Neuronal stem cell (in vitro differentiated cells): Measurements from ENCODE around the gene PIK3CG.
A peak's percentile ranks its signal among the peaks of the same experiment; 100 is the strongest.

Source experiments
- DNase-seq: peaks from one replicate; pipeline ENCODE4 v3.0.0-alpha.2; 2013; ENCODE audit warnings: low spot score
- H2AFZ ChIP-seq: one replicate; pipeline ENCODE4 v1.6.1; 2013; ENCODE audit warnings: mild to moderate bottlenecking, low read length, inconsistent platforms
- H2AK5ac ChIP-seq: 2 replicates; pipeline ENCODE4 v1.6.1; 2013; ENCODE audit warnings: low read depth, mild to moderate bottlenecking, inconsistent platforms, low read length, moderate library complexity, mixed read lengths
- H2BK120ac ChIP-seq: 2 replicates; pipeline ENCODE4 v1.6.1; 2013; ENCODE audit warnings: low read depth, mild to moderate bottlenecking, inconsistent platforms, low read length, moderate library complexity, mixed read lengths
- H2BK12ac ChIP-seq: one replicate; pipeline ENCODE4 v1.6.1; 2013; ENCODE audit warnings: low read length, inconsistent platforms
- H2BK15ac ChIP-seq: 2 replicates; pipeline ENCODE4 v1.6.1; 2013; ENCODE audit warnings: mild to moderate bottlenecking, low read length, inconsistent platforms, mixed read lengths
- H2BK5ac ChIP-seq: one replicate; pipeline ENCODE4 v1.6.1; 2013; ENCODE audit warnings: inconsistent platforms, mild to moderate bottlenecking, low read length, moderate library complexity
- H3K14ac ChIP-seq: one replicate; pipeline ENCODE4 v1.6.1; 2013; ENCODE audit warnings: low read length, inconsistent platforms
- H3K18ac ChIP-seq: 2 replicates; pipeline ENCODE4 v1.6.1; 2013; ENCODE audit warnings: low read length, inconsistent platforms
- H3K23ac ChIP-seq: 2 replicates; pipeline ENCODE4 v1.6.1; 2013; ENCODE audit warnings: low read depth, mild to moderate bottlenecking, mixed read lengths, low read length, inconsistent platforms; ENCODE audit not compliant: poor library complexity
- H3K27ac ChIP-seq: replicated peaks from 3 replicates; pipeline ENCODE4 v1.5.1; 2013; ENCODE audit warnings: low read length, inconsistent platforms
- H3K27me3 ChIP-seq, 3 experiments: 2 replicates each; pipeline ENCODE4 v1.6.1; 2013; ENCODE audit warnings: low read length in 3 of 3, mild to moderate bottlenecking in 2 of 3, inconsistent platforms in 1 of 3, low read depth in 1 of 3, mixed read lengths in 1 of 3, moderate library complexity in 1 of 3; ENCODE audit not compliant: control insufficient read depth in 3 of 3, insufficient read depth in 3 of 3
- H3K36me3 ChIP-seq, 2 donors: replicated peaks in 1 of 2; 2 replicates each; pipeline ENCODE4 v1.6.1; 2013; ENCODE audit warnings: low read length in 2 of 2; ENCODE audit not compliant: control insufficient read depth in 2 of 2, insufficient read depth in 2 of 2
- H3K4ac ChIP-seq: 2 replicates; pipeline ENCODE4 v1.6.1; 2013; ENCODE audit warnings: inconsistent platforms, mild to moderate bottlenecking, low read length, moderate library complexity
- H3K4me1 ChIP-seq, 2 donors: 1 replicate in 1 of 2; 2 replicates in 1 of 2; pipeline ENCODE4 v1.6.1; 2013; ENCODE audit warnings: low read length in 2 of 2, low read depth in 1 of 2; ENCODE audit not compliant: control insufficient read depth in 2 of 2, insufficient read depth in 1 of 2
- H3K4me2 ChIP-seq: one replicate; pipeline ENCODE4 v1.6.1; 2013; ENCODE audit warnings: mild to moderate bottlenecking, low read length, inconsistent platforms; ENCODE audit not compliant: insufficient read depth, poor library complexity, severe bottlenecking
- H3K4me3 ChIP-seq, 2 donors: 2 replicates each; pipeline ENCODE4 v1.5.1; 2013; ENCODE audit warnings: low read length in 2 of 2, mild to moderate bottlenecking in 2 of 2, inconsistent platforms in 1 of 2, moderate library complexity in 1 of 2
- H3K79me1 ChIP-seq: one replicate; pipeline ENCODE4 v1.6.1; 2013; ENCODE audit warnings: low read depth, mild to moderate bottlenecking, inconsistent platforms, low read length, moderate library complexity
- H3K9ac ChIP-seq: one replicate; pipeline ENCODE4 v1.6.1; 2013; ENCODE audit warnings: mild to moderate bottlenecking, low read depth, low read length, inconsistent platforms; ENCODE audit not compliant: poor library complexity
- H3K9me3 ChIP-seq, 2 donors: replicated peaks in 1 of 2; 2 replicates each; pipeline versions ENCODE3 to v1.6.1; 2013; ENCODE audit warnings: low read length in 2 of 2, mild to moderate bottlenecking in 2 of 2, inconsistent platforms in 1 of 2, low read depth in 1 of 2, mixed read lengths in 1 of 2, moderate library complexity in 1 of 2; ENCODE audit not compliant: control insufficient read depth in 2 of 2, insufficient read depth in 1 of 2
- H4K8ac ChIP-seq: one replicate; pipeline ENCODE4 v1.6.1; 2013; ENCODE audit warnings: low read depth, mild to moderate bottlenecking, inconsistent platforms, low read length, moderate library complexity
- H4K91ac ChIP-seq: one replicate; pipeline ENCODE4 v1.6.1; 2013; ENCODE audit warnings: low read length, low read depth, mild to moderate bottlenecking, inconsistent platforms; ENCODE audit not compliant: poor library complexity
- WGBS, 2 donors: extraction: QIAGEN DNeasy Blood & Tissue Kit; methylation state at CpG; one replicate each; pipeline ENCODE4 v1.1.7; 2013; ENCODE audit warnings: missing lambda C conversion rate in 2 of 2, mixed read lengths in 1 of 2; ENCODE audit not compliant: insufficient read length in 2 of 2, insufficient replicate concordance in 1 of 2; ENCODE audit errors: extremely low coverage in 2 of 2; 5-methylcytosine and 5-hydroxymethylcytosine counted together

The PIK3CG gene

GRCh38 chr7:106858618-106859532 is 6.2 kb upstream of the PIK3CG start:
- H3K4me2 ChIP-seq = no peak overlapping the region
- H2BK120ac ChIP-seq = no peak overlapping the region
- no peak overlapping the region for H2AK5ac ChIP-seq
- H3K9ac ChIP-seq = no peak overlapping the region
- no peaks in the 10 kb centered on the region for H3K79me1 ChIP-seq
- no peak overlapping the region for H3K27ac ChIP-seq
- H3K36me3 ChIP-seq = no peaks in the 10 kb centered on the region
- no peak overlapping the region for H4K8ac ChIP-seq
- H4K91ac ChIP-seq = no peak overlapping the region
- no CpG with 5 or more reads among the region's 10 CpGs for WGBS, 2 donors
- H3K23ac ChIP-seq = no peak overlapping the region
- H3K27me3 ChIP-seq = no peaks in the 10 kb centered on the region
- no peak overlapping the region for H3K14ac ChIP-seq
- H3K9me3 ChIP-seq = no peaks in the 10 kb centered on the region
- H2BK12ac ChIP-seq = no peak overlapping the region
- peaks cover 0 to 2% of the 10 kb centered on the region in 2 donors for H3K4me1 ChIP-seq
- no peak overlapping the region for H3K4ac ChIP-seq
- no peak overlapping the region for H2BK15ac ChIP-seq
- H2BK5ac ChIP-seq = no peak overlapping the region
- no peak overlapping the region for H2AFZ ChIP-seq
- no peak overlapping the region for H3K4me3 ChIP-seq
- H3K18ac ChIP-seq = no peak overlapping the region
- no peak for DNase-seq

- no CpG with 5 or more reads among the region's 8 CpGs for WGBS, 2 donors
Measured at GRCh38 chr7:106862317-106863089, 2.6 kb upstream of the PIK3CG start.

GRCh38 chr7:106863274-106863997 is 1.6 kb upstream of the PIK3CG start:
- no peak overlapping the region for H3K18ac ChIP-seq
- no peaks in the 10 kb centered on the region for H3K36me3 ChIP-seq
- no peak overlapping the region for H3K27ac ChIP-seq
- H4K91ac ChIP-seq = no peak overlapping the region
- no peak overlapping the region for H2BK15ac ChIP-seq
- no peak overlapping the region for H4K8ac ChIP-seq
- no peak overlapping the region for H3K4me3 ChIP-seq
- H3K9me3 ChIP-seq = no peaks in the 10 kb centered on the region
- no peaks in the 10 kb centered on the region for H3K79me1 ChIP-seq
- no peak for DNase-seq
- no peak overlapping the region for H2BK120ac ChIP-seq
- H3K14ac ChIP-seq = no peak overlapping the region
- no peak overlapping the region for H3K4ac ChIP-seq
- no peak overlapping the region for H2BK12ac ChIP-seq
- no CpG with 5 or more reads among the region's 3 CpGs for WGBS, 2 donors
- no peak overlapping the region for H3K9ac ChIP-seq
- H2AFZ ChIP-seq = no peak overlapping the region
- no peak overlapping the region for H3K23ac ChIP-seq
- no peaks in the 10 kb centered on the region for H3K4me1 ChIP-seq
- H2BK5ac ChIP-seq = no peak overlapping the region
- H2AK5ac ChIP-seq = no peak overlapping the region
- no peaks in the 10 kb centered on the region for H3K27me3 ChIP-seq
- no peak overlapping the region for H3K4me2 ChIP-seq

More at GRCh38 chr7:106862317-106863089, 2.6 kb upstream of the PIK3CG start:
- no peaks in the 10 kb centered on the region for H3K4me1 ChIP-seq
- H3K4ac ChIP-seq = no peak overlapping the region
- no peak overlapping the region for H4K8ac ChIP-seq
- no peaks in the 10 kb centered on the region for H3K36me3 ChIP-seq
- no peak overlapping the region for H2AK5ac ChIP-seq
- no peak overlapping the region for H3K14ac ChIP-seq
- H2BK12ac ChIP-seq = no peak overlapping the region
- no peak overlapping the region for H3K4me3 ChIP-seq
- no peaks in the 10 kb centered on the region for H3K9me3 ChIP-seq
- DNase-seq = no peak
- H2BK5ac ChIP-seq = no peak overlapping the region
- no peak overlapping the region for H4K91ac ChIP-seq
- no peak overlapping the region for H3K4me2 ChIP-seq
- no peaks in the 10 kb centered on the region for H3K79me1 ChIP-seq
- no peak overlapping the region for H2BK120ac ChIP-seq
- no peak overlapping the region for H2BK15ac ChIP-seq
- no peak overlapping the region for H3K9ac ChIP-seq
- H3K27me3 ChIP-seq = no peaks in the 10 kb centered on the region
- no peak overlapping the region for H3K27ac ChIP-seq
- H3K23ac ChIP-seq = peak overlapping the region; percentile 80
- H2AFZ ChIP-seq = no peak overlapping the region
- H3K18ac ChIP-seq = no peak overlapping the region
